Esophagus squamous epithelium (tissue), 5 donors: ENCODE results near the gene C11orf21. TPM values are rescaled to one million over a fixed set of nuclear protein-coding genes. Genes with fewer than 3 reads are reported as not detected.

Source experiments
- DNase-seq: peaks from one replicate; lab custom pipeline; 2025; lab: John Stamatoyannopoulos, UW
- H3K27ac ChIP-seq, 4 donors: fragments of 200-600 bp; sonication (generic); one replicate each; pipeline ENCODE4 v1.5.1; 2016 to 2019; ENCODE audit warnings: mild to moderate bottlenecking in 1 of 4
- H3K27me3 ChIP-seq, 4 donors: fragments of 200-600 bp; sonication (generic); 1 replicate in 3 of 4; 2 replicates in 1 of 4; pipeline versions ENCODE4 v1.5.1 to v1.6.0; 2017 to 2021; ENCODE audit warnings: antibody characterized with exemption in 1 of 4
- H3K36me3 ChIP-seq, 3 donors: fragments of 200-600 bp; sonication (generic); one replicate each; pipeline ENCODE4 v1.5.1; 2016 to 2019
- H3K4me1 ChIP-seq, 3 donors: fragments of 200-600 bp; sonication (generic); one replicate each; pipeline ENCODE4 v1.5.1; 2017 to 2019
- H3K4me3 ChIP-seq, 4 donors: fragments of 200-600 bp; sonication (generic); 1 replicate in 3 of 4; 2 replicates in 1 of 4; pipeline ENCODE4 v1.5.1; 2016 to 2019; ENCODE audit warnings: mild to moderate bottlenecking in 2 of 4, moderate library complexity in 1 of 4
- H3K9me3 ChIP-seq, 3 donors: fragments of 200-600 bp; sonication (generic); one replicate each; pipeline ENCODE4 v1.5.1; 2016 to 2019
- CTCF ChIP-seq, 6 experiments: fragments of 450-650 bp in 4 of 6; fragments of 200-600 bp in 2 of 6; sonication (generic) in 2 of 6; IDR thresholded peaks; one replicate each; pipeline ENCODE4 v1.5.1; 2016 to 2019; ENCODE audit warnings: antibody characterized with exemption in 6 of 6, mild to moderate bottlenecking in 4 of 6, moderate library complexity in 4 of 6
- POLR2A ChIP-seq, 4 donors: fragments of 450-650 bp; IDR thresholded peaks; one replicate each; pipeline ENCODE4 v1.6.1; 2017; ENCODE audit warnings: antibody characterized with exemption in 4 of 4, mild to moderate bottlenecking in 4 of 4, moderate library complexity in 3 of 4
- WGBS, 2 donors: methylation state at CpG; one replicate each; pipeline ENCODE4 v1.1.5; 2018; 5-methylcytosine and 5-hydroxymethylcytosine counted together
- intact Hi-C: fragments of 100-400 bp; cut with DNase I; formaldehyde crosslinking; loops from one replicate; pipeline ENCODE4 v1.15.0; 2022
- total RNA-seq, 4 donors: library from RNA; depleted of rRNA; stranded (reverse); fragments of >200 nt; gene quantifications; one replicate each; pipeline ENCODE4 v1.1.0, GENCODE V29; 2016
- donor health status: DM: yes; HTN: yes; CAD: no.

Gene C11orf21
- total RNA-seq, 4 donors from 2014 or later = 0.30 to 0.94 (median 0.76) TPM; not detected in 1

GRCh38 chr11:2256951-2257700 lies 44.6 kb downstream of the C11orf21 start:
- intact Hi-C loops = no loop called here
- H3K4me3 ChIP-seq = peak overlapping the region in 2 of 4 donors; percentile 7 to 38
- peak overlapping the region; percentile 75 to 88 (median 81) for H3K27ac ChIP-seq
- H3K9me3 ChIP-seq = no peaks in the 10 kb centered on the region
- TF ChIP-seq POLR2A (IDR thresholded peaks at IDR 0.05) (no peak), CTCF (IDR thresholded peaks at IDR 0.05) (no peak)
- WGBS, 2 donors = 40 to 44% methylated on average over 2 to 6 of the region's 31 CpGs
- H3K27me3 ChIP-seq = peaks cover 0 to 31% (median 0%) of the 10 kb centered on the region in 4 donors
- H3K36me3 ChIP-seq = no peaks in the 10 kb centered on the region
- H3K4me1 ChIP-seq = peaks cover 0 to 32% (median 5%) of the 10 kb centered on the region in 3 donors
- DNase-seq = no peak

GRCh38 chr11:2256293-2256913 lies 45.3 kb downstream of the C11orf21 start:
- Histone ChIP-seq H3K27me3 (peaks cover 0 to 24% (median 0%) of the 10 kb centered on the region in 4 donors), H3K4me1 (peaks cover 0 to 32% (median 5%) of the 10 kb centered on the region in 3 donors), H3K36me3 (no peaks in the 10 kb centered on the region), H3K4me3 (peak overlapping the region in 1 of 4 donors; percentile 7), H3K27ac (peak overlapping the region in 3 of 4 donors; percentile 28 to 88 (median 82)), H3K9me3 (no peaks in the 10 kb centered on the region)
- TF ChIP-seq POLR2A (IDR thresholded peaks at IDR 0.05) = no peak
- TF ChIP-seq CTCF (IDR thresholded peaks at IDR 0.05) = no peak
- intact Hi-C loops = no loop called here
- 24 to 43% methylated on average over 6 to 14 of the region's 14 CpGs for WGBS, 2 donors
- no peak for DNase-seq

GRCh38 chr11:2252018-2252417 lies 49.7 kb downstream of the C11orf21 start:
- no peak for TF ChIP-seq POLR2A (IDR thresholded peaks at IDR 0.05)
- no peak for TF ChIP-seq CTCF (IDR thresholded peaks at IDR 0.05)
- H3K36me3 ChIP-seq = no peaks in the 10 kb centered on the region
- intact Hi-C loops = no loop called here
- H3K27ac ChIP-seq = no peak overlapping the region
- no peak overlapping the region for H3K4me3 ChIP-seq
- peaks cover 0 to 18% (median 0%) of the 10 kb centered on the region in 4 donors for H3K27me3 ChIP-seq
- 79 to 87% methylated on average over 6 of the region's 6 CpGs for WGBS, 2 donors
- H3K4me1 ChIP-seq = peaks cover 0 to 15% (median 0%) of the 10 kb centered on the region in 3 donors
- no peaks in the 10 kb centered on the region for H3K9me3 ChIP-seq
- DNase-seq = no peak

GRCh38 chr11:2251138-2251537 lies 50.6 kb downstream of the C11orf21 start:
- Histone ChIP-seq H3K27ac (no peak overlapping the region), H3K27me3 (peaks cover 0 to 18% (median 0%) of the 10 kb centered on the region in 4 donors), H3K9me3 (no peaks in the 10 kb centered on the region), H3K36me3 (no peaks in the 10 kb centered on the region), H3K4me1 (peaks cover 0 to 6% (median 0%) of the 10 kb centered on the region in 3 donors), H3K4me3 (no peak overlapping the region)
- no peak for DNase-seq
- intact Hi-C loops = no loop called here
- 92 to 95% methylated on average over 6 of the region's 6 CpGs for WGBS, 2 donors
- TF ChIP-seq CTCF (IDR thresholded peaks at IDR 0.05) (no peak), POLR2A (IDR thresholded peaks at IDR 0.05) (no peak)

GRCh38 chr11:2250485-2250884 lies 51.2 kb downstream of the C11orf21 start:
- H3K27me3 ChIP-seq = peaks cover 0 to 18% (median 0%) of the 10 kb centered on the region in 4 donors
- H3K9me3 ChIP-seq = no peaks in the 10 kb centered on the region
- intact Hi-C loops = no loop called here
- no peak overlapping the region for H3K4me3 ChIP-seq
- no peak overlapping the region for H3K27ac ChIP-seq
- no peaks in the 10 kb centered on the region for H3K4me1 ChIP-seq
- 54 to 62% methylated on average over 7 to 8 of the region's 8 CpGs for WGBS, 2 donors
- TF ChIP-seq POLR2A (IDR thresholded peaks at IDR 0.05) (no peak), CTCF (IDR thresholded peaks at IDR 0.05) (no peak)
- DNase-seq = no peak
- no peaks in the 10 kb centered on the region for H3K36me3 ChIP-seq
